HL-60 (cell line): ENCODE measurements around the gene ROBO1.

Experiments used
- GABPA ChIP-seq: IDR thresholded peaks from 2 replicates; pipeline ENCODE4 v1.6.1; 2012; ENCODE audit warnings: low read depth
- POLR2AphosphoS5 ChIP-seq: IDR thresholded peaks from 2 replicates; pipeline ENCODE4 v1.6.1; 2012; ENCODE audit warnings: low read depth
- SPI1 ChIP-seq: IDR thresholded peaks from 2 replicates; pipeline ENCODE4 v1.6.1; 2012; ENCODE audit warnings: low read depth, mild to moderate bottlenecking, borderline replicate concordance
- TF ChIP-seq, protein P1 (sequence below): IDR thresholded peaks from 2 replicates; pipeline ENCODE4 v1.6.1; 2012; ENCODE audit warnings: low read depth; ENCODE audit not compliant: insufficient replicate concordance
- TF ChIP-seq, protein P2 (sequence below): IDR thresholded peaks from one replicate; pipeline ENCODE4 v1.5.1; 2011; ENCODE audit warnings: low read length, control low read depth, inconsistent platforms; ENCODE audit not compliant: insufficient read depth

DNA sequence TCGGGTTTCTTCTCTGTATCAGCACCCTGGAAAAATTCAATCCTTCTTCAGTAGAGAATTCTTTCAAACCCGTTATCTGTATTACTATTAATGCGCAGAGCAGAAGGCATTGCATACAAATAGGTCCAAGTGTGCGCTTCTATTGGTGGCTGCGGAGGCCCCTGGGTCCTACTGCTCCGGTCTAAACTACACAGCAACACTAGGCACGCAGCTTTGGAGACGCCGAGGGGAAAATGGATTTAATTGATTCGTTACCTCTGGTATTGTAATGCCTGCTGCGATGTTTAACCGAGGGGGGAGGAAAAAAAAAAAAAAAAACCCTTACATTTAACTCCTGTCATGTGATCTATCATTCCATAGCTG lies at the start of gene ROBO1:
- TF ChIP-seq, protein P1, sequence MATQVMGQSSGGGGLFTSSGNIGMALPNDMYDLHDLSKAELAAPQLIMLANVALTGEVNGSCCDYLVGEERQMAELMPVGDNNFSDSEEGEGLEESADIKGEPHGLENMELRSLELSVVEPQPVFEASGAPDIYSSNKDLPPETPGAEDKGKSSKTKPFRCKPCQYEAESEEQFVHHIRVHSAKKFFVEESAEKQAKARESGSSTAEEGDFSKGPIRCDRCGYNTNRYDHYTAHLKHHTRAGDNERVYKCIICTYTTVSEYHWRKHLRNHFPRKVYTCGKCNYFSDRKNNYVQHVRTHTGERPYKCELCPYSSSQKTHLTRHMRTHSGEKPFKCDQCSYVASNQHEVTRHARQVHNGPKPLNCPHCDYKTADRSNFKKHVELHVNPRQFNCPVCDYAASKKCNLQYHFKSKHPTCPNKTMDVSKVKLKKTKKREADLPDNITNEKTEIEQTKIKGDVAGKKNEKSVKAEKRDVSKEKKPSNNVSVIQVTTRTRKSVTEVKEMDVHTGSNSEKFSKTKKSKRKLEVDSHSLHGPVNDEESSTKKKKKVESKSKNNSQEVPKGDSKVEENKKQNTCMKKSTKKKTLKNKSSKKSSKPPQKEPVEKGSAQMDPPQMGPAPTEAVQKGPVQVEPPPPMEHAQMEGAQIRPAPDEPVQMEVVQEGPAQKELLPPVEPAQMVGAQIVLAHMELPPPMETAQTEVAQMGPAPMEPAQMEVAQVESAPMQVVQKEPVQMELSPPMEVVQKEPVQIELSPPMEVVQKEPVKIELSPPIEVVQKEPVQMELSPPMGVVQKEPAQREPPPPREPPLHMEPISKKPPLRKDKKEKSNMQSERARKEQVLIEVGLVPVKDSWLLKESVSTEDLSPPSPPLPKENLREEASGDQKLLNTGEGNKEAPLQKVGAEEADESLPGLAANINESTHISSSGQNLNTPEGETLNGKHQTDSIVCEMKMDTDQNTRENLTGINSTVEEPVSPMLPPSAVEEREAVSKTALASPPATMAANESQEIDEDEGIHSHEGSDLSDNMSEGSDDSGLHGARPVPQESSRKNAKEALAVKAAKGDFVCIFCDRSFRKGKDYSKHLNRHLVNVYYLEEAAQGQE, result no peak
- TF ChIP-seq POLR2AphosphoS5 (no peak), SPI1 (no peak), GABPA (no peak)
- TF ChIP-seq, protein P2, sequence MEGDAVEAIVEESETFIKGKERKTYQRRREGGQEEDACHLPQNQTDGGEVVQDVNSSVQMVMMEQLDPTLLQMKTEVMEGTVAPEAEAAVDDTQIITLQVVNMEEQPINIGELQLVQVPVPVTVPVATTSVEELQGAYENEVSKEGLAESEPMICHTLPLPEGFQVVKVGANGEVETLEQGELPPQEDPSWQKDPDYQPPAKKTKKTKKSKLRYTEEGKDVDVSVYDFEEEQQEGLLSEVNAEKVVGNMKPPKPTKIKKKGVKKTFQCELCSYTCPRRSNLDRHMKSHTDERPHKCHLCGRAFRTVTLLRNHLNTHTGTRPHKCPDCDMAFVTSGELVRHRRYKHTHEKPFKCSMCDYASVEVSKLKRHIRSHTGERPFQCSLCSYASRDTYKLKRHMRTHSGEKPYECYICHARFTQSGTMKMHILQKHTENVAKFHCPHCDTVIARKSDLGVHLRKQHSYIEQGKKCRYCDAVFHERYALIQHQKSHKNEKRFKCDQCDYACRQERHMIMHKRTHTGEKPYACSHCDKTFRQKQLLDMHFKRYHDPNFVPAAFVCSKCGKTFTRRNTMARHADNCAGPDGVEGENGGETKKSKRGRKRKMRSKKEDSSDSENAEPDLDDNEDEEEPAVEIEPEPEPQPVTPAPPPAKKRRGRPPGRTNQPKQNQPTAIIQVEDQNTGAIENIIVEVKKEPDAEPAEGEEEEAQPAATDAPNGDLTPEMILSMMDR, result no peak
